ENCODE measurements around the gene UQCRC2. TPM values are rescaled to one million over a fixed set of nuclear protein-coding genes. Genes with fewer than 3 reads are reported as not detected.
"Not testable (repeated sequence)": the region's sequence is repeated elsewhere in the genome, so short reads cannot be mapped to it uniquely, and the experiment has no call there.

The UQCRC2 gene
- total and polyA plus RNA-seq, 10 of the 15 experiments (the other 5 are each of a cell fraction or from before 2014, with no cell fraction given): 256 to 563 (median 327) TPM

DNA sequence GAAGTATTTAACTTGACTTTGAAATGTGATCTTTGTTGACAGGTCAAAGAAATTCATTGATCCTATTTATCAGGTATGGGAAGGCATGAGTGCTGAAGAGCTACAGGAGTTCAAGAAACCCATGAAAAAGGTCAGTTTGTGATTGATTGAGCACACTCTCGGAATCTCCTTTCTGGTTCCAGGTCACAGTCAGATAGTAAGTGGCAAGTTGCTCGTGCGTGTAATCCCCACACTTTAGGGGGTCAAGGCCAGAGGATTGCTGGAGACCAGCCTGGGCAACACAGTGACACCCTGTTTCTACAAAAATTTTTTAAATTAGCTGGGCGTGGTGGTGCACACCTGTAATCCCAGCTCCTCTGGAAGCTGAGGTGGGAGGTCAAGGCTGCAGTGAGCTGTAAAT, 20.5 kb upstream of the UQCRC2 start:
- H4K20me1 ChIP-seq (ENCODE audit: control insufficient read depth, insufficient read depth); H3K27ac ChIP-seq (ENCODE audit: control insufficient read depth, insufficient read depth); H3K9ac ChIP-seq (ENCODE audit: control insufficient read depth, insufficient read depth, low read length); H3K36me3 ChIP-seq (ENCODE audit: control insufficient read depth in 2 of 2, insufficient read depth in 2 of 2, low read length in 1 of 2); FAIRE-seq; H3K79me2 ChIP-seq (ENCODE audit: control insufficient read depth, insufficient read depth, low read length); H3K9me3 ChIP-seq (replicated peaks; ENCODE audit: control insufficient read depth, insufficient read depth, low read length); H2AFZ ChIP-seq (ENCODE audit: control insufficient read depth, low read depth, low read length); H3K4me3 ChIP-seq; H3K4me1 ChIP-seq (ENCODE audit: control insufficient read depth, insufficient read depth, low read length); H3K4me2 ChIP-seq (ENCODE audit: control insufficient read depth, insufficient read depth); intact Hi-C loops (cut with micrococcal nuclease; ENCODE audit: unreplicated experiment); POLR2A ChIA-PET; H3K27me3 ChIP-seq (replicated peaks in 1 of 2; ENCODE audit: control insufficient read depth in 2 of 2, insufficient read depth in 2 of 2, low read length in 1 of 2); BruUV-seq (replicated peaks); DNase-seq (ENCODE audit: low read depth, low spot score): not testable (repeated sequence)
- WGBS (ENCODE audit: insufficient coverage, insufficient replicate concordance, low lambda C conversion rate, missing lambda C conversion rate): 7% methylated on average over 4 of the region's 4 CpGs
- in situ Hi-C loops (cut with MboI): loop anchor here (10.0 kb wide), 1 partner anchor 108 kb away; no protein-coding TSS in a partner anchor
- RAD21 ChIA-PET (ENCODE audit: unreplicated experiment): interaction anchor here (0.7 to 1.2 kb wide), 3 partner anchors 9 to 286 kb away, joined by 3 to 4 read pairs (median 3); no protein-coding TSS in a partner anchor
- peak; percentile 33 to 92; a peak in 2 of 4 replicates for TF ChIP-seq BHLHE40 (IDR thresholded peaks at IDR 0.05; ENCODE audit: borderline replicate concordance in 1 of 2, low read depth in 2 of 2, low read length in 1 of 2)
- TF ChIP-seq NR2F1 (conservative IDR thresholded peaks at IDR 0.05): peak; percentile 91
- TF ChIP-seq DPF2 (IDR thresholded peaks at IDR 0.05): peak; percentile 41; the same call in 1 of the 2 replicates
- peak; percentile 65; the same call in 1 of the 2 replicates for TF ChIP-seq IKZF1 (conservative IDR thresholded peaks at IDR 0.05)
- TF ChIP-seq RELA (IDR thresholded peaks at IDR 0.05; ENCODE audit: borderline replicate concordance, partially characterized antibody): peak; percentile 50
- TF ChIP-seq, protein P1, sequence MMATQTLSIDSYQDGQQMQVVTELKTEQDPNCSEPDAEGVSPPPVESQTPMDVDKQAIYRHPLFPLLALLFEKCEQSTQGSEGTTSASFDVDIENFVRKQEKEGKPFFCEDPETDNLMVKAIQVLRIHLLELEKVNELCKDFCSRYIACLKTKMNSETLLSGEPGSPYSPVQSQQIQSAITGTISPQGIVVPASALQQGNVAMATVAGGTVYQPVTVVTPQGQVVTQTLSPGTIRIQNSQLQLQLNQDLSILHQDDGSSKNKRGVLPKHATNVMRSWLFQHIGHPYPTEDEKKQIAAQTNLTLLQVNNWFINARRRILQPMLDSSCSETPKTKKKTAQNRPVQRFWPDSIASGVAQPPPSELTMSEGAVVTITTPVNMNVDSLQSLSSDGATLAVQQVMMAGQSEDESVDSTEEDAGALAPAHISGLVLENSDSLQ (IDR thresholded peaks at IDR 0.05): peak; percentile 59
- peak; percentile 48; the same call in 1 of the 2 replicates for TF ChIP-seq NBN (IDR thresholded peaks at IDR 0.05)
- TF ChIP-seq MTA2 (IDR thresholded peaks at IDR 0.05; ENCODE audit: low read depth): peak; percentile 47
- TF ChIP-seq SMARCA5 (IDR thresholded peaks at IDR 0.05): peak; percentile 24; the same call in 1 of the 2 replicates
- TF ChIP-seq ZNF217 (IDR thresholded peaks at IDR 0.05): peak; percentile 56; the same call in 1 of the 2 replicates
- peak; percentile 54 for TF ChIP-seq NR2C1 (IDR thresholded peaks at IDR 0.05)
- TF ChIP-seq, protein P2, sequence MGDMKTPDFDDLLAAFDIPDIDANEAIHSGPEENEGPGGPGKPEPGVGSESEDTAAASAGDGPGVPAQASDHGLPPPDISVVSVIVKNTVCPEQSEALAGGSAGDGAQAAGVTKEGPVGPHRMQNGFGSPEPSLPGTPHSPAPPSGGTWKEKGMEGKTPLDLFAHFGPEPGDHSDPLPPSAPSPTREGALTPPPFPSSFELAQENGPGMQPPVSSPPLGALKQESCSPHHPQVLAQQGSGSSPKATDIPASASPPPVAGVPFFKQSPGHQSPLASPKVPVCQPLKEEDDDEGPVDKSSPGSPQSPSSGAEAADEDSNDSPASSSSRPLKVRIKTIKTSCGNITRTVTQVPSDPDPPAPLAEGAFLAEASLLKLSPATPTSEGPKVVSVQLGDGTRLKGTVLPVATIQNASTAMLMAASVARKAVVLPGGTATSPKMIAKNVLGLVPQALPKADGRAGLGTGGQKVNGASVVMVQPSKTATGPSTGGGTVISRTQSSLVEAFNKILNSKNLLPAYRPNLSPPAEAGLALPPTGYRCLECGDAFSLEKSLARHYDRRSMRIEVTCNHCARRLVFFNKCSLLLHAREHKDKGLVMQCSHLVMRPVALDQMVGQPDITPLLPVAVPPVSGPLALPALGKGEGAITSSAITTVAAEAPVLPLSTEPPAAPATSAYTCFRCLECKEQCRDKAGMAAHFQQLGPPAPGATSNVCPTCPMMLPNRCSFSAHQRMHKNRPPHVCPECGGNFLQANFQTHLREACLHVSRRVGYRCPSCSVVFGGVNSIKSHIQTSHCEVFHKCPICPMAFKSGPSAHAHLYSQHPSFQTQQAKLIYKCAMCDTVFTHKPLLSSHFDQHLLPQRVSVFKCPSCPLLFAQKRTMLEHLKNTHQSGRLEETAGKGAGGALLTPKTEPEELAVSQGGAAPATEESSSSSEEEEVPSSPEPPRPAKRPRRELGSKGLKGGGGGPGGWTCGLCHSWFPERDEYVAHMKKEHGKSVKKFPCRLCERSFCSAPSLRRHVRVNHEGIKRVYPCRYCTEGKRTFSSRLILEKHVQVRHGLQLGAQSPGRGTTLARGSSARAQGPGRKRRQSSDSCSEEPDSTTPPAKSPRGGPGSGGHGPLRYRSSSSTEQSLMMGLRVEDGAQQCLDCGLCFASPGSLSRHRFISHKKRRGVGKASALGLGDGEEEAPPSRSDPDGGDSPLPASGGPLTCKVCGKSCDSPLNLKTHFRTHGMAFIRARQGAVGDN (IDR thresholded peaks at IDR 0.05): peak; percentile 75
- TF ChIP-seq IKZF2 (IDR thresholded peaks at IDR 0.05): peak; percentile 68 to 84
- CTCF ChIA-PET: interaction anchor here (0.7 to 1.0 kb wide), 2 partner anchors 10 to 14 kb away, joined by 3 read pairs; no protein-coding TSS in a partner anchor
- ATAC-seq: peak; percentile 78
- SMC1A ChIA-PET (ENCODE audit: uncharacterized antibody, unreplicated experiment): interaction anchor here (0.9 kb wide), 2 partner anchors 14 to 16 kb away, joined by 3 to 5 read pairs; no protein-coding TSS in a partner anchor
